Eye (tissue), 1 donor: ENCODE results near the gene PCDHB3.
"Not testable (repeated sequence)": the region's sequence is repeated elsewhere in the genome, so short reads cannot be mapped to it uniquely, and the experiment has no call there.

Experiments
- DNase-seq: peaks from one replicate; pipeline ENCODE4 v3.0.0-alpha.2; 2015

The PCDHB3 gene

GRCh38 chr5:141100243-141100805 lies at the start of gene PCDHB3:
Gene PCDHB3, plus strand, starts transcription at chr5:141100473. Its CDS starts 177 bp downstream, at chr5:141100650.
- peak; percentile 50 for DNase-seq

GRCh38 chr5:141050622-141051520 lies 49.4 kb upstream of the PCDHB3 start, which contains the start of gene PCDHB1:
Gene PCDHB1, plus strand, starts transcription at chr5:141051374. Its CDS starts 97 bp downstream, at chr5:141051471.
- peak; percentile 8 for DNase-seq

- no peak for DNase-seq
Measured at GRCh38 chr5:141051521-141051866, 48.8 kb upstream of the PCDHB3 start.

GRCh38 chr5:141077826-141078225 lies 22.4 kb upstream of the PCDHB3 start:
- DNase-seq, result no peak

GRCh38 chr5:141082228-141082627 lies 18.0 kb upstream of the PCDHB3 start:
- no peak for DNase-seq

- peak; percentile 21 for DNase-seq
Measured at GRCh38 chr5:141084487-141084989, 15.7 kb upstream of the PCDHB3 start.

- DNase-seq, result peak; percentile 45
Measured at GRCh38 chr5:141094481-141095262, 5.6 kb upstream of the PCDHB3 start, which contains the start of gene PCDHB2. Gene PCDHB2, plus strand, starts transcription at chr5:141094615. Its CDS starts 176 bp downstream, at chr5:141094791.

GRCh38 chr5:141095263-141095641 lies 5.0 kb upstream of the PCDHB3 start:
- peak; percentile 0 for DNase-seq

- not testable (repeated sequence) for DNase-seq
Measured at GRCh38 chr5:141096181-141096580, 4.1 kb upstream of the PCDHB3 start.

GRCh38 chr5:141096586-141096985 lies 3.7 kb upstream of the PCDHB3 start:
- DNase-seq, result not testable (repeated sequence)

- DNase-seq, result peak; percentile 0
Measured at GRCh38 chr5:141101059-141101458, 786 bp downstream of the PCDHB3 start.

- DNase-seq, result not testable (repeated sequence)
Measured at GRCh38 chr5:141102070-141102469, 1.8 kb downstream of the PCDHB3 start.

GRCh38 chr5:141102471-141102870 lies 2.2 kb downstream of the PCDHB3 start:
- DNase-seq, result not testable (repeated sequence)

GRCh38 chr5:141105350-141105749 lies 5.1 kb downstream of the PCDHB3 start:
- DNase-seq, result no peak

GRCh38 chr5:141119250-141119649 lies 19.0 kb downstream of the PCDHB3 start:
- DNase-seq, result no peak

GRCh38 chr5:141121563-141121962 lies 21.3 kb downstream of the PCDHB3 start, which contains the start of gene PCDHB4:
Gene PCDHB4, plus strand, starts transcription at chr5:141121818. Its CDS starts 181 bp downstream, at chr5:141121999.
- DNase-seq, result peak; percentile 15

GRCh38 chr5:141121985-141122384 lies 21.7 kb downstream of the PCDHB3 start:
- peak; percentile 1 for DNase-seq

GRCh38 chr5:141123396-141124135 lies 23.3 kb downstream of the PCDHB3 start:
- not testable (repeated sequence) for DNase-seq

GRCh38 chr5:141127305-141127704 lies 27.0 kb downstream of the PCDHB3 start:
- DNase-seq, result no peak

- peak; percentile 31 for DNase-seq
Measured at GRCh38 chr5:141135030-141135717, 34.9 kb downstream of the PCDHB3 start, which contains the start of gene PCDHB5. Gene PCDHB5, plus strand, starts transcription at chr5:141135206. Its CDS starts 229 bp downstream, at chr5:141135435.

GRCh38 chr5:141135718-141136266 lies 35.5 kb downstream of the PCDHB3 start:
- peak; percentile 0 for DNase-seq
